A172 (cell line): ENCODE results near the gene NCKIPSD. TPM values are rescaled to one million over a fixed set of nuclear protein-coding genes. Genes with fewer than 3 reads are reported as not detected.
"Not testable (repeated sequence)": the region's sequence is repeated elsewhere in the genome, so short reads cannot be mapped to it uniquely, and the experiment has no call there.

ENCODE experiments used
- DNase-seq: peaks from one replicate; pipeline ENCODE4 v3.0.0-alpha.2; 2015; ENCODE audit warnings: low spot score
- total RNA-seq: library from RNA; depleted of rRNA; stranded (reverse); fragments of >200 nt; shearing (Covaris generic); gene quantifications from 2 replicates; pipeline ENCODE4 v1.2.3, GENCODE V29; 2014; rRNA removed

The NCKIPSD gene
- total RNA-seq, result 23.6 and 37.7 TPM in 2 replicates

GRCh38 chr3:48685603-48686511 is at the start of gene NCKIPSD:
NCKIPSD (minus strand) TSS chr3:48685915; CDS start chr3:48685807, 108 bp downstream.
- peak; percentile 52 for DNase-seq

- not testable (repeated sequence) for DNase-seq
Measured at GRCh38 chr3:48735075-48735767, 49.5 kb upstream of the NCKIPSD start.

- DNase-seq, result not testable (repeated sequence)
Measured at GRCh38 chr3:48734541-48734940, 48.8 kb upstream of the NCKIPSD start.

GRCh38 chr3:48733752-48734518 is 48.2 kb upstream of the NCKIPSD start:
- DNase-seq, result not testable (repeated sequence)

GRCh38 chr3:48727511-48727910 is 41.8 kb upstream of the NCKIPSD start:
- DNase-seq, result no peak

GRCh38 chr3:48725185-48725855 is 39.6 kb upstream of the NCKIPSD start:
- not testable (repeated sequence) for DNase-seq

- DNase-seq, result no peak
Measured at GRCh38 chr3:48723725-48724124, 38.0 kb upstream of the NCKIPSD start.

GRCh38 chr3:48723293-48723692 is 37.6 kb upstream of the NCKIPSD start:
- not testable (repeated sequence) for DNase-seq

GRCh38 chr3:48716982-48717746 is 31.4 kb upstream of the NCKIPSD start, which contains the start of gene IP6K2:
IP6K2 (minus strand) TSS chr3:48717221; CDS start chr3:48695291, 21,930 bp downstream.
- DNase-seq, result peak; percentile 96

GRCh38 chr3:48716508-48716981 is 30.8 kb upstream of the NCKIPSD start:
- no peak for DNase-seq

GRCh38 chr3:48715174-48715800 is 29.6 kb upstream of the NCKIPSD start:
- peak; percentile 38 for DNase-seq

GRCh38 chr3:48711727-48712126 is 26.0 kb upstream of the NCKIPSD start:
- peak; percentile 12 for DNase-seq

- peak; percentile 38 for DNase-seq
Measured at GRCh38 chr3:48709051-48709461, 23.3 kb upstream of the NCKIPSD start.

- no peak for DNase-seq
Measured at GRCh38 chr3:48708481-48708889, 22.8 kb upstream of the NCKIPSD start.

- no peak for DNase-seq
Measured at GRCh38 chr3:48707157-48707556, 21.4 kb upstream of the NCKIPSD start.

- no peak for DNase-seq
Measured at GRCh38 chr3:48702320-48702920, 16.7 kb upstream of the NCKIPSD start.

GRCh38 chr3:48700731-48701405 is 15.2 kb upstream of the NCKIPSD start:
- no peak for DNase-seq

GRCh38 chr3:48698891-48699290 is 13.2 kb upstream of the NCKIPSD start:
- DNase-seq, result no peak

- DNase-seq, result no peak
Measured at GRCh38 chr3:48697952-48698351, 12.2 kb upstream of the NCKIPSD start.
